ENCODE data around the gene DARS1. TPM values are rescaled to one million over a fixed set of nuclear protein-coding genes. Genes with fewer than 3 reads are reported as not detected.

Gene DARS1
- total and polyA plus RNA-seq, 8 donors = 29.8 to 49.0 (median 37.4) TPM

GRCh38 chr2:135942936-135943688, 42.3 kb downstream of the DARS1 start:
- ATAC-seq (no peak), DNase-seq (no peak), FAIRE-seq (no peak)
- no peak for TF ChIP-seq CTCF (IDR thresholded peaks at IDR 0.05)
- Histone ChIP-seq H3K4me1 (peaks cover 0 to under 1% (median 0%) of the 10 kb centered on the region in 3 donors), H3K27me3 (no peaks in the 10 kb centered on the region), H3K9me3 (no peaks in the 10 kb centered on the region), H3K4me3 (no peak overlapping the region), H3K27ac (no peak overlapping the region), H3K36me3 (peaks cover 0 to 9% (median 0%) of the 10 kb centered on the region in 3 donors)
- WGBS, 2 donors = 90 to 94% methylated on average over 5 of the region's 5 CpGs
- intact Hi-C loops (cut with DNase I) = no loop called here

GRCh38 chr2:135936524-135936923, 48.9 kb downstream of the DARS1 start:
- DNase-seq (no peak), ATAC-seq (no peak), FAIRE-seq (no peak)
- H3K36me3 ChIP-seq = peaks cover 0 to 8% (median 0%) of the 10 kb centered on the region in 3 donors
- no peak for TF ChIP-seq CTCF (IDR thresholded peaks at IDR 0.05)
- no peak overlapping the region for H3K27ac ChIP-seq
- intact Hi-C loops (cut with DNase I) = no loop called here
- H3K4me1 ChIP-seq = no peaks in the 10 kb centered on the region
- no peaks in the 10 kb centered on the region for H3K27me3 ChIP-seq
- no peaks in the 10 kb centered on the region for H3K9me3 ChIP-seq
- no peak overlapping the region for H3K4me3 ChIP-seq

- Histone ChIP-seq H3K4me3 (no peak overlapping the region), H3K36me3 (peaks cover 0 to 8% (median 0%) of the 10 kb centered on the region in 3 donors), H3K9me3 (no peaks in the 10 kb centered on the region), H3K27ac (no peak overlapping the region), H3K4me1 (no peaks in the 10 kb centered on the region), H3K27me3 (no peaks in the 10 kb centered on the region)
- intact Hi-C loops (cut with DNase I) = no loop called here
- TF ChIP-seq CTCF (IDR thresholded peaks at IDR 0.05) = no peak
- no peak for FAIRE-seq
- no peak for ATAC-seq
- no peak for DNase-seq
Measured at GRCh38 chr2:135935914-135936313, 49.5 kb downstream of the DARS1 start.

- ATAC-seq (no peak), FAIRE-seq (no peak), DNase-seq (no peak)
- TF ChIP-seq CTCF (IDR thresholded peaks at IDR 0.05) = no peak
- H3K27ac ChIP-seq = no peak overlapping the region
- no peaks in the 10 kb centered on the region for H3K27me3 ChIP-seq
- no peak overlapping the region for H3K4me3 ChIP-seq
- H3K4me1 ChIP-seq = peaks cover 0 to 3% (median 0%) of the 10 kb centered on the region in 3 donors
- intact Hi-C loops (cut with DNase I) = no loop called here
- H3K36me3 ChIP-seq = peaks cover 0 to 8% (median 0%) of the 10 kb centered on the region in 3 donors
- H3K9me3 ChIP-seq = no peaks in the 10 kb centered on the region
Measured at GRCh38 chr2:135931776-135932443, 53.5 kb downstream of the DARS1 start.

GRCh38 chr2:135926605-135927004, 58.8 kb downstream of the DARS1 start:
- intact Hi-C loops (cut with DNase I) = no loop called here
- Histone ChIP-seq H3K9me3 (no peaks in the 10 kb centered on the region), H3K4me1 (peaks cover 0 to 3% (median 0%) of the 10 kb centered on the region in 3 donors), H3K36me3 (peaks cover 0 to 11% (median 0%) of the 10 kb centered on the region in 3 donors), H3K27me3 (no peaks in the 10 kb centered on the region), H3K4me3 (no peak overlapping the region), H3K27ac (no peak overlapping the region)
- no peak for TF ChIP-seq CTCF (IDR thresholded peaks at IDR 0.05)
- DNase-seq (no peak), FAIRE-seq (no peak), ATAC-seq (no peak)
- WGBS, 2 donors = 88 to 89% methylated on average over 3 of the region's 3 CpGs
